CD4-positive, alpha-beta T cell (primary cell): ENCODE measurements around the gene TP53RK. TPM values are rescaled to one million over a fixed set of nuclear protein-coding genes. Genes with fewer than 3 reads are reported as not detected.

Source experiments
- ATAC-seq: fragments of 200-7000 bp; cut with Tn5 transposase; one replicate; pipeline ENCODE4 v1.10.0; 2022; ENCODE audit warnings: mild to moderate bottlenecking; ENCODE audit not compliant: poor library complexity
- CTCF ChIA-PET: fragments of 350-600 bp; sonication (Branson Sonifier 250); formaldehyde crosslinking; loops from one replicate; lab custom pipeline; 2021; ENCODE audit warnings: antibody characterized with exemption, inconsistent platforms; lab: Charles Lee
- POLR2A ChIA-PET: fragments of 350-600 bp; sonication (Branson Sonifier 250); formaldehyde crosslinking; loops from one replicate; lab custom pipeline; 2021; ENCODE audit warnings: antibody characterized with exemption, inconsistent platforms; lab: Charles Lee
- DNase-seq, 14 experiments: peaks; one replicate each; pipeline ENCODE4 v3.0.0-alpha.2; 2013 to 2020; ENCODE audit warnings: mixed read lengths in 2 of 14
- H3K27ac ChIP-seq, 2 donors: one replicate each; pipeline versions ENCODE4 v1.5.1 to v1.7.0; 2013; ENCODE audit warnings: low read length in 2 of 2, low read depth in 1 of 2, mild to moderate bottlenecking in 1 of 2
- H3K27me3 ChIP-seq, 2 experiments: 1 replicate in 1 of 2; 2 replicates in 1 of 2; pipeline versions ENCODE4 v1.6.1 to v1.7.0; 2013; ENCODE audit warnings: low read length in 2 of 2, control low read depth in 1 of 2, mild to moderate bottlenecking in 1 of 2, moderate library complexity in 1 of 2; ENCODE audit not compliant: insufficient read depth in 2 of 2, control insufficient read depth in 1 of 2
- H3K36me3 ChIP-seq: one replicate; pipeline ENCODE4 v1.6.1; 2013; ENCODE audit warnings: low read length, control low read depth; ENCODE audit not compliant: insufficient read depth
- H3K4me1 ChIP-seq: one replicate; pipeline ENCODE4 v1.6.1; 2013; ENCODE audit warnings: low read length, control low read depth; ENCODE audit not compliant: insufficient read depth
- H3K4me3 ChIP-seq: one replicate; pipeline ENCODE4 v1.5.1; 2013; ENCODE audit warnings: mild to moderate bottlenecking, low read length, moderate library complexity
- H3K9me3 ChIP-seq, 2 experiments: 1 replicate in 1 of 2; 2 replicates in 1 of 2; pipeline versions ENCODE4 v1.6.1 to v1.7.0; 2013; ENCODE audit warnings: low read length in 2 of 2, mild to moderate bottlenecking in 2 of 2, control low read depth in 1 of 2, moderate library complexity in 1 of 2; ENCODE audit not compliant: control insufficient read depth in 1 of 2, insufficient read depth in 1 of 2
- H3K27ac Mint-ChIP-seq: one replicate; pipeline ENCODE4 v1.8.0; 2020; ENCODE audit warnings: mixed read lengths
- H3K27me3 Mint-ChIP-seq: one replicate; pipeline ENCODE4 v1.8.0; 2021; ENCODE audit warnings: mixed read lengths
- H3K36me3 Mint-ChIP-seq: one replicate; pipeline ENCODE4 v1.8.0; 2021; ENCODE audit warnings: low read depth, mixed read lengths
- H3K4me1 Mint-ChIP-seq: one replicate; pipeline ENCODE4 v1.8.0; 2021; ENCODE audit warnings: low read depth, mixed read lengths
- H3K4me3 Mint-ChIP-seq: one replicate; pipeline ENCODE4 v1.8.0; 2020; ENCODE audit warnings: mild to moderate bottlenecking, mixed read lengths
- H3K9me3 Mint-ChIP-seq: one replicate; pipeline ENCODE4 v1.8.0; 2020; ENCODE audit warnings: mixed read lengths
- intact Hi-C, 2 experiments: fragments of 100-400 bp; cut with DNase I in 1 of 2; cut with micrococcal nuclease in 1 of 2; formaldehyde crosslinking; loops; one replicate each; pipeline versions ENCODE4 v1.15.1 to v1.9.0; 2023 to 2025; cut with DNase I, micrococcal nuclease
- total RNA-seq, 174 experiments: library from RNA in 2 of 174; stranded (reverse) in 2 of 174; gene quantifications; one replicate each; pipeline ENCODE4 v1.2.3 and lab custom pipeline; 2021 to 2026
- TF ChIP-seq, protein P1 (sequence below): fragments of 200-600 bp; IDR thresholded peaks from one replicate; pipeline ENCODE4 v1.8.0; 2022; ENCODE audit warnings: antibody characterized with exemption, mild to moderate bottlenecking

Gene TP53RK
- total RNA-seq, 2 experiments from 2014 or later: 3.9 to 4.5 TPM

DNA sequence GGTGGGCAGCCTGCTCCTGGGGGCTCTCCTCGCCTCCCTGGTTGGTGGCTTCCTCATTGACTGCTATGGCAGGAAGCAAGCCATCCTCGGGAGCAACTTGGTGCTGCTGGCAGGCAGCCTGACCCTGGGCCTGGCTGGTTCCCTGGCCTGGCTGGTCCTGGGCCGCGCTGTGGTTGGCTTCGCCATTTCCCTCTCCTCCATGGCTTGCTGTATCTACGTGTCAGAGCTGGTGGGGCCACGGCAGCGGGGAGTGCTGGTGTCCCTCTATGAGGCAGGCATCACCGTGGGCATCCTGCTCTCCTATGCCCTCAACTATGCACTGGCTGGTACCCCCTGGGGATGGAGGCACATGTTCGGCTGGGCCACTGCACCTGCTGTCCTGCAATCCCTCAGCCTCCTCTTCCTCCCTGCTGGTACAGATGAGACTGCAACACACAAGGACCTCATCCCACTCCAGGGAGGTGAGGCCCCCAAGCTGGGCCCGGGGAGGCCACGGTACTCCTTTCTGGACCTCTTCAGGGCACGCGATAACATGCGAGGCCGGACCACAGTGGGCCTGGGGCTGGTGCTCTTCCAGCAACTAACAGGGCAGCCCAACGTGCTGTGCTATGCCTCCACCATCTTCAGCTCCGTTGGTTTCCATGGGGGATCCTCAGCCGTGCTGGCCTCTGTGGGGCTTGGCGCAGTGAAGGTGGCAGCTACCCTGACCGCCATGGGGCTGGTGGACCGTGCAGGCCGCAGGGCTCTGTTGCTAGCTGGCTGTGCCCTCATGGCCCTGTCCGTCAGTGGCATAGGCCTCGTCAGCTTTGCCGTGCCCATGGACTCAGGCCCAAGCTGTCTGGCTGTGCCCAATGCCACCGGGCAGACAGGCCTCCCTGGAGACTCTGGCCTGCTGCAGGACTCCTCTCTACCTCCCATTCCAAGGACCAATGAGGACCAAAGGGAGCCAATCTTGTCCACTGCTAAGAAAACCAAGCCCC is 36.2 kb upstream of the TP53RK start:
- H3K4me1 Mint-ChIP-seq: no peaks in the 10 kb centered on the region
- ATAC-seq (no peak), DNase-seq (no peak)
- no peaks in the 10 kb centered on the region for H3K36me3 Mint-ChIP-seq
- POLR2A ChIA-PET: no interaction called here
- H3K4me3 Mint-ChIP-seq: no peak overlapping the region
- Histone ChIP-seq H3K4me3 (no peak overlapping the region), H3K27ac (no peak overlapping the region), H3K9me3 (peaks cover 0 to 13% of the 10 kb centered on the region in 2 experiments), H3K27me3 (peaks cover 0 to 2% of the 10 kb centered on the region in 2 experiments), H3K4me1 (no peaks in the 10 kb centered on the region), H3K36me3 (no peaks in the 10 kb centered on the region)
- TF ChIP-seq, protein P1, sequence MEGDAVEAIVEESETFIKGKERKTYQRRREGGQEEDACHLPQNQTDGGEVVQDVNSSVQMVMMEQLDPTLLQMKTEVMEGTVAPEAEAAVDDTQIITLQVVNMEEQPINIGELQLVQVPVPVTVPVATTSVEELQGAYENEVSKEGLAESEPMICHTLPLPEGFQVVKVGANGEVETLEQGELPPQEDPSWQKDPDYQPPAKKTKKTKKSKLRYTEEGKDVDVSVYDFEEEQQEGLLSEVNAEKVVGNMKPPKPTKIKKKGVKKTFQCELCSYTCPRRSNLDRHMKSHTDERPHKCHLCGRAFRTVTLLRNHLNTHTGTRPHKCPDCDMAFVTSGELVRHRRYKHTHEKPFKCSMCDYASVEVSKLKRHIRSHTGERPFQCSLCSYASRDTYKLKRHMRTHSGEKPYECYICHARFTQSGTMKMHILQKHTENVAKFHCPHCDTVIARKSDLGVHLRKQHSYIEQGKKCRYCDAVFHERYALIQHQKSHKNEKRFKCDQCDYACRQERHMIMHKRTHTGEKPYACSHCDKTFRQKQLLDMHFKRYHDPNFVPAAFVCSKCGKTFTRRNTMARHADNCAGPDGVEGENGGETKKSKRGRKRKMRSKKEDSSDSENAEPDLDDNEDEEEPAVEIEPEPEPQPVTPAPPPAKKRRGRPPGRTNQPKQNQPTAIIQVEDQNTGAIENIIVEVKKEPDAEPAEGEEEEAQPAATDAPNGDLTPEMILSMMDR: no peak
- CTCF ChIA-PET: no interaction called here
- intact Hi-C loops: no loop called here
- H3K9me3 Mint-ChIP-seq: peaks cover 4% of the 10 kb centered on the region
- H3K27me3 Mint-ChIP-seq: peaks cover 7% of the 10 kb centered on the region
- H3K27ac Mint-ChIP-seq: no peak overlapping the region

DNA sequence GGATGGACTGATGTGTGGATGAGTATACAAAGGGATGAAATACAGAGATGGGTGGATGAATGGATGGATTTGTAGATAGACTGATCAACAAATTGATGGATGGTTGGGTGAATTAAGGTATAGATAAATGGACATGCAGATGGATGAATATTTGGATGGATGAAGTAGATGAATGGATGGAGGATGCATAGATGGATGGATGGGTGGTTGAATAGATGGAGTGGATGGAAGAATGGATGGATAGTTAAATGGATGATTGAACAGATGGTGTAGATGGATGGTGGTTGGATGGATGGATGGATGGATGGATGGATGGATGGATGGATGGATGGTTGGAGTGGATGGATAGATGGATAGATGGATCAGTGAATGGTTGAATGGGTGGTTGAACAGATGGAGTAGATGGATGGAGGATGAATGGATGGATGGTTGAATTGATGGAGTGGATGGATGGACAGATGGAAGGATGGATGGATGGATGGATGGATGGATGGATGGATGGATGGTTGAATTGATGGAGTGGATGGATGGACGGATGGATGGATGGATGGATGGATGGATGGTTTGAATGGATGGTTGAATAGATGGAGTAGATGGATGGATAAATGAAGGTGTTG is 35.2 kb upstream of the TP53RK start:
- ChIA-PET CTCF (no interaction called here), POLR2A (no interaction called here)
- TF ChIP-seq, protein P1: no peak
- DNase-seq: no peak
- Mint-ChIP-seq H3K9me3 (peaks cover 11% of the 10 kb centered on the region), H3K27me3 (no peaks in the 10 kb centered on the region), H3K4me3 (no peak overlapping the region), H3K36me3 (no peaks in the 10 kb centered on the region), H3K4me1 (no peaks in the 10 kb centered on the region), H3K27ac (no peak overlapping the region)
- H3K27me3 ChIP-seq: peaks cover 0 to 2% of the 10 kb centered on the region in 2 experiments
- no peak overlapping the region for H3K4me3 ChIP-seq
- no peaks in the 10 kb centered on the region for H3K36me3 ChIP-seq
- intact Hi-C loops: no loop called here
- H3K9me3 ChIP-seq: peaks cover 0 to 13% of the 10 kb centered on the region in 2 experiments
- no peaks in the 10 kb centered on the region for H3K4me1 ChIP-seq
- ATAC-seq: no peak
- H3K27ac ChIP-seq: no peak overlapping the region

DNA sequence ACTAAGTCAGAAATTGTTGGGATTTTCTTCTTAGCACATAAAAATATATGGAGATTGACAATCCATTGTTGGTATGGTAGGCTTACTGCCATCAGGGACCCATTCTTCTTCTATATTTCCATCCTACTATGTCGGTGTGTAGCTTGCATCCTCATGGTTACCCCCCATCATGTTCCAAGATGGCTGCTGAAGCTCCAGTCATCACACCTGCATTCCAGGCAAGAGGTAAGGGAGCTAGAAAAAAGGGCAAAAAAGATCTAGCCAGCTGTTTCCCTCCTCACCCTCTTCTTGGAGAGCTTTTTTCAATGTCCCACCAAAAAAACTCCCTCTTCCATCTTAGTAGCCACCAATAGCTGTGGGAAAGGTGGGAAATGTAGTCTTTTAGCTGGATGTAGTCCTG is 33.8 kb upstream of the TP53RK start:
- intact Hi-C loops: no loop called here
- Mint-ChIP-seq H3K27ac (no peak overlapping the region), H3K4me3 (no peak overlapping the region), H3K9me3 (peaks cover 11% of the 10 kb centered on the region), H3K27me3 (peaks cover 3% of the 10 kb centered on the region), H3K36me3 (no peaks in the 10 kb centered on the region), H3K4me1 (no peaks in the 10 kb centered on the region)
- TF ChIP-seq, protein P1: no peak
- POLR2A ChIA-PET: no interaction called here
- ATAC-seq: no peak
- no peak overlapping the region for H3K4me3 ChIP-seq
- H3K27ac ChIP-seq: no peak overlapping the region
- H3K36me3 ChIP-seq: no peaks in the 10 kb centered on the region
- H3K27me3 ChIP-seq: peaks cover 0 to 2% of the 10 kb centered on the region in 2 experiments
- no peak for DNase-seq
- CTCF ChIA-PET: no interaction called here
- no peaks in the 10 kb centered on the region for H3K4me1 ChIP-seq
- peaks cover 0 to 13% of the 10 kb centered on the region in 2 experiments for H3K9me3 ChIP-seq
